GM18520 (cell line): ENCODE data around the gene TSGA10IP.

Experiments used
- ATAC-seq: cut with Tn5 transposase; IDR thresholded peaks from one replicate; pipeline ENCODE4 v1.9.1; 2021; ENCODE audit not compliant: unreplicated experiment

Gene TSGA10IP

GRCh38 chr11:66003291-66003690 lies 58.0 kb downstream of the TSGA10IP start:
- no peak for ATAC-seq

DNA sequence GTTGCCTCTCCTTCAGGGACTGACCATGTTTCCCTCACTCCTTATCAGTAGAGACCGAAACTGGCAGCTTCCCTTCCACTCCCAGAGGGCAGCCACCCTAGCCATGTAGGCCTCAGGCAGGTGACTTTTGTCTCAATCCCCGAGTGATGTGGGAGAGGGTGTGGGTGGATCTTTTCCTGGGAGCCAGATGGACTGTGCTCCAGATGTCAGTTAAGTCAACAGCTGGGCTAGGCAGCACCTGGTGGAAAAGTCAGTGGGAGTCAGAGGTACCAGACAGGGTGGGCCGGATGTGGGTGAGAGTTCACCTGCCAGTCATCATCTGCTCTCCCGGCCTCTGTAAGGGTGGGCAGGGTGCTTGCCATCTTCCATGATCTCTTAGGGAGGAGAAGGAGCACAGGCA lies 58.9 kb downstream of the TSGA10IP start:
- ATAC-seq: no peak

DNA sequence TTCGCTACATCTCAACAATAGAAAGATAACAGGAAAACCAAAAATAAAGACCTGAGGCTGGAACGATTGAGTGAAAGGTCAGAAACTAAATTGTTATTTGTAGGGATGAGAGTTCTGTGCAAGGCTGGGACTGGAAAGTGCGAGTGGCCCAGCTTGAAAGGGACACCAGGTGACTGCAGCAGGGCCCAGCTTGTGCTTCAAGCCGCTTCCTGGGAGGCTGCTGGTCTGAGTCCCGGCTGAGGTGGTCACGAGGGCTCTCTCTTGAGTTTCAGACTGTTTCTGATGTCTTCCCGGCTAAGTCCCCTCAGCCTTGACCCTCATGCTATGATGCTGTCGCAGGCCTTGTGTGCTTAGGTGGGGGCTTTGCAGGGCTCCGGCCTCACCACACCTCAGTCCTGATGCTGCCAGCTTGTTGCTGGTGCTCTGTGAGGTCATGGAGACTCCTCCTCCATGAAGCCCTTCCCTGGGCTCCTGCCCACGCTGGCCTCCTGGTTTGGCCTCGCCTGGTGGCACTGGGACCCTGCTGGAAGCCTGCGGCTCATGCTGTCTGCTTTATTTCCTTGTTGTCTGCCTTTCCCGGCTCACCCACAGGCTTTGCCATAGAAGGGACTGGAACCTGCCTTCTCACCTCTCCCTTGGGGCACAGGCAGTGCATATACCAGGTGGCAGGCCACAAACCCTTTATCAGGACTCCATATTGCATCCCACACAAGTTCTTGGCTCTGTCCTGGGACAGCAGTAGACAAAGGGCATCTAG lies 61.0 kb downstream of the TSGA10IP start:
- ATAC-seq: no peak

GRCh38 chr11:66006891-66007176 lies 61.6 kb downstream of the TSGA10IP start:
- no peak for ATAC-seq

- ATAC-seq: no peak
Observed at GRCh38 chr11:66007201-66007634, 61.9 kb downstream of the TSGA10IP start.

DNA sequence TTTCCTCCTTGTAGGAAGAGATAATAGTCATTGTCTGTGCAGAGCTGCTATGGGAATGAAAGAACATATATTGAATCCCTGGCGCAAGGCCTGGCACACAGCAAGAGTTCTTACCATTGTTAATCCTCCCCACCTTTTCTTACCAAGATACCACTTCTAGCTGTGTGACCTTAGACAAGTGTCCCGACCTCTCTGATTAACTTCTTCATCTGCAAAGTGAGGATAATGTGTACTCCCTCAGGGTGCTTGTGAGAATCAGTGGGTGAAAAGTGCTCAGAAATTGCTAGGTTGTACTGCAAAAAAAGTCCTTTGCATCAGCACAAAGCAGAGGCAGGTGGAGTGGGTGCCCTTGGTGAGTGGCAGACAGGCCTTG lies 62.8 kb downstream of the TSGA10IP start:
- ATAC-seq: no peak

- ATAC-seq: no peak
Observed at GRCh38 chr11:66008468-66009101, 63.3 kb downstream of the TSGA10IP start.
